T-helper 17 cell (primary cell): ENCODE results near the gene PRSS48. TPM values are rescaled to one million over a fixed set of nuclear protein-coding genes. Genes with fewer than 3 reads are reported as not detected.
"Not testable (repeated sequence)": the region's sequence is repeated elsewhere in the genome, so short reads cannot be mapped to it uniquely, and the experiment has no call there.

ENCODE experiments used
- ATAC-seq: fragments of 150-1000 bp; cut with Tn5 transposase; 2 replicates; pipeline ENCODE4 v1.10.0; 2021; ENCODE audit warnings: mild to moderate bottlenecking, moderate library complexity
- DNase-seq, 3 donors: peaks; one replicate each; pipeline versions ENCODE4 v3.0.0 to v3.0.0-alpha.2; 2020 to 2021
- H3K9me3 ChIP-seq: one replicate; pipeline ENCODE4 v1.7.0; 2013; ENCODE audit warnings: low read length, mild to moderate bottlenecking; ENCODE audit not compliant: control insufficient read depth, poor library complexity, severe bottlenecking
- H3K27ac Mint-ChIP-seq: one replicate; pipeline ENCODE4 v1.8.0; 2022; ENCODE audit warnings: mild to moderate bottlenecking, moderate library complexity, mixed read lengths
- H3K27me3 Mint-ChIP-seq: one replicate; pipeline ENCODE4 v1.8.0; 2022; ENCODE audit warnings: mixed read lengths
- H3K36me3 Mint-ChIP-seq: one replicate; pipeline ENCODE4 v1.8.0; 2022; ENCODE audit warnings: low read depth, mixed read lengths
- H3K4me1 Mint-ChIP-seq: one replicate; pipeline ENCODE4 v1.8.0; 2022; ENCODE audit warnings: mild to moderate bottlenecking, mixed read lengths
- H3K4me3 Mint-ChIP-seq: one replicate; pipeline ENCODE4 v1.8.0; 2022; ENCODE audit warnings: mild to moderate bottlenecking, moderate library complexity, mixed read lengths
- total RNA-seq, 4 donors: library from RNA in 2 of 4; stranded (reverse) in 2 of 4; gene quantifications; one replicate each; pipeline ENCODE4 v1.2.3 and lab custom pipeline; 2022 to 2026

Gene PRSS48, protein sequence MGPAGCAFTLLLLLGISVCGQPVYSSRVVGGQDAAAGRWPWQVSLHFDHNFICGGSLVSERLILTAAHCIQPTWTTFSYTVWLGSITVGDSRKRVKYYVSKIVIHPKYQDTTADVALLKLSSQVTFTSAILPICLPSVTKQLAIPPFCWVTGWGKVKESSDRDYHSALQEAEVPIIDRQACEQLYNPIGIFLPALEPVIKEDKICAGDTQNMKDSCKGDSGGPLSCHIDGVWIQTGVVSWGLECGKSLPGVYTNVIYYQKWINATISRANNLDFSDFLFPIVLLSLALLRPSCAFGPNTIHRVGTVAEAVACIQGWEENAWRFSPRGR
- total RNA-seq (not detected), total RNA-seq (lab: John Stamatoyannopoulos, UW) (0 reads per million in 2 donors)

DNA sequence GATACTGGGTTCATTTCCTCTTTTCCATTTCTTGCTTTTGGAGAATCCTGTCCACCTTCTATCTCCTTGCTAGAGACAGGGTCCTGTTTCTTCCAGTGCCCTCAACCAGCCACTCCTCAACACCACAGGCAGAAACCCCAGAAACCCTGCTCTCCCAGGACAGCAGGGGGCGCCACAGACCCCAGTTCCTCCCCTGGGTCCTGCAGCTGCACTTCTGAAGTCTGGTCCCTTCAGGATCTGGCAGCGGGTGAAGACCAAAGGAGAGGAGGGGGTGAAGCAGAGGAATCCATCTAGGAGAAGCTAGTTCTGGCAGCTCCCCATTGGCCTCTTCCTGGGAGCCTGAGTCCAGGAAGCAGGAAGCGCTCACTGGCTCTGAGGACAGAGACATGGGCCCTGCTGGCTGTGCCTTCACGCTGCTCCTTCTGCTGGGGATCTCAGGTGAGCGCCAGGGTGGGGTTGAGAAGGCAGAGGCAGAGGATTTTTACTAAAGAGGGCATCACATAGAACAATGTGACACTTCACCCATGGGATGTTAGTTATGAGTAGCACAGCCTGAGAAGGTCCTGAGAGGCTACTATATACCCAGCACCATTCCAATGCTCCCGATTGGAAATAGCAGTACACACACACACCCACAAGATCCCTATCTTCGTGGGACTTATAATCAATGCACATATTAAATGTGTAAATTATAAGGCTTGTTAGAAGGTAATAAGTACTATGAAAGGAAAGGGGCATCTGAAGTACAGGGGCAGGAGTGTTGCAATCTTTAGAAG is at the start of gene PRSS48:
Gene PRSS48 (plus strand): TSS at position 375 of the 776 bp plus-strand sequence. CDS start 12 bp downstream, at position 387.
- no peak within 1 kb of the TSS for H3K27ac Mint-ChIP-seq
- ATAC-seq (peak; percentile 39), DNase-seq (peak in 2 of 3 donors; percentile 12 to 18)
- H3K4me3 Mint-ChIP-seq = no peak within 1 kb of the TSS
- H3K27me3 Mint-ChIP-seq = peaks cover 44% of the 10 kb centered on the region
- peaks cover 2% of the 10 kb centered on the region for H3K36me3 Mint-ChIP-seq
- no peaks in the 10 kb centered on the region for H3K4me1 Mint-ChIP-seq
- no peaks in the 10 kb centered on the region for H3K9me3 ChIP-seq

DNA sequence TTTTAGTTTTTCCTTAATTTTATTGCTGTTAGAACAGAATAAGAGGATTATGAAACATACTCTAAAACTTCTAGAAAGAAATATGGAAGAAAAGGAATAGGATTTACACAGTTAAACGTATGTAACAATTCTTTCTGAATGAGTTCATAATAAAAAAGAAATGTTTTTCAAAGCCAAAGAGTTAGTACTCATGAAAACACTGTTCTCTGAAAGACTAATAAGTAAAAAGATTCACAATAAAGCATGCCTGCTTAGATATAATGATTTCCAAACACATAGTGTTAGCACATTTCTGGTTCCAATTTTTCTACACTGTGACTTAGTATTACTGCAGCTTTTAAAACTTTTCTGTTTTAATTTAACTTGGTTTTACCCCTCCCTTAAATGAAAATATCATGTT is 49.8 kb upstream of the PRSS48 start:
- Mint-ChIP-seq H3K27me3 (peaks cover 59% of the 10 kb centered on the region), H3K27ac (no peak overlapping the region), H3K4me3 (no peak overlapping the region), H3K36me3 (no peaks in the 10 kb centered on the region), H3K4me1 (no peaks in the 10 kb centered on the region)
- ATAC-seq (no peak), DNase-seq (no peak)
- H3K9me3 ChIP-seq = no peaks in the 10 kb centered on the region

DNA sequence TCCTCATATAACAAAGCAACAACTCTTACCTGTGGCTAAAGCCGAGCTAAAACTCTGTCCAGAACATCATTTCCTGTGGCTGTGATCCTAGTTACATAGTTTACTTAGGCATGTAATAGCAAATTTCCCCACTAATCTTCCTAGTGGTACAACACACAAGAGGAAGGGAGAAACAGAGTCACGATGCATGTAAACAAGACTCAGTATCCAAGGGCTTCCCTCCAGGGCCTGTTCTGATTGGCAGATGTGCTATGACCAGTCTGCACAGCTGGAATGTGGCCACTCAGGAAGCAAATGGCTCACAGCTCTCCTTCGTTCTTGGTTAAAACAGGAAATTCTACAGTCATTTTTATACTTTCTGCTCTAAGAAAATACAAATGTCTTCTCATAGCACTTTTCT is 49.2 kb upstream of the PRSS48 start:
- Mint-ChIP-seq H3K27ac (no peak overlapping the region), H3K4me3 (no peak overlapping the region), H3K36me3 (no peaks in the 10 kb centered on the region), H3K27me3 (peaks cover 63% of the 10 kb centered on the region), H3K4me1 (no peaks in the 10 kb centered on the region)
- ATAC-seq (no peak), DNase-seq (no peak)
- H3K9me3 ChIP-seq = no peaks in the 10 kb centered on the region

DNA sequence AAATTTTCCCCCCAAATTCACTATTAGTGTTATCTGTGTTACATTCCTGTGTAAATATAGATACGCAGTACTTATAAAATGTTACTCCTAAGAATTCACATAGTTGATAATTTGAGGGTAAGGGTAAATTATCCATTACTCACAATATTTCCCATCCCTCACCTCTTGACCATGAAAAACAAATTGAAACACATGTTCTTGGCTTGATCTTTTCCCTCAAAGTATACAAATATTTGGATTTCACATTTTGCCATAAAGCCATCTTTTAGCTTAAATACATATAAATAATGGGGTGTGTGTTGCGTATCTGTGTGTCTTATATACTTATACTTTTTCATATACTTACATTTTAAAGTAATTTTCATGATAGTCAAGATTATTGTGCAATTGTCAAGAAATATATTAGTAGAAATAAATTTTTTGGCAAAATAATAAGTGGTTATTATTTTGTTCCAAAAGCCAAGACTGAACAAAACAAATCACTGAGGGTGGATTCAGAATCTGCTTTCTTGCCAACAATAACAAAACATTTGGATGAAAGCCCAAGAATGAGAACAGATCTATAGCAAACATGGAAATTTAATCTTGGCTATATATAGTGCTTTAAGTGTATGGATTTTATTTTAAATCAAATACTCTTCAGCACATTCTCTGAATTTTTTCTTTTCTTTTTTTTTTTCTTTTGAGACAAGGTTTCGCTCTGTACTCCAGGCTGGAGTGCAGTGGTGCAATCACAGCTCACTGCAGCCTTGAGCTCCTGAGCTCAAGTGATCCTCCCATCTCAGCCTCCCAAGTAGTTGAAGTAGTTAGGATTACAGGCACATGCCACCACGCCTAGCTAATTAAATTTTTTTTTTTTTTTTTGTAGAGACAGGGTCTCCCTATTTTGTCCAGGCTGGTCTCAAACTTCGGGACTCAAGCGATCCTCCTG is 48.5 kb upstream of the PRSS48 start:
- Mint-ChIP-seq H3K4me1 (no peaks in the 10 kb centered on the region), H3K4me3 (no peak overlapping the region), H3K36me3 (no peaks in the 10 kb centered on the region), H3K27me3 (peaks cover 58% of the 10 kb centered on the region), H3K27ac (no peak overlapping the region)
- no peaks in the 10 kb centered on the region for H3K9me3 ChIP-seq
- ATAC-seq (no peak), DNase-seq (no peak)

DNA sequence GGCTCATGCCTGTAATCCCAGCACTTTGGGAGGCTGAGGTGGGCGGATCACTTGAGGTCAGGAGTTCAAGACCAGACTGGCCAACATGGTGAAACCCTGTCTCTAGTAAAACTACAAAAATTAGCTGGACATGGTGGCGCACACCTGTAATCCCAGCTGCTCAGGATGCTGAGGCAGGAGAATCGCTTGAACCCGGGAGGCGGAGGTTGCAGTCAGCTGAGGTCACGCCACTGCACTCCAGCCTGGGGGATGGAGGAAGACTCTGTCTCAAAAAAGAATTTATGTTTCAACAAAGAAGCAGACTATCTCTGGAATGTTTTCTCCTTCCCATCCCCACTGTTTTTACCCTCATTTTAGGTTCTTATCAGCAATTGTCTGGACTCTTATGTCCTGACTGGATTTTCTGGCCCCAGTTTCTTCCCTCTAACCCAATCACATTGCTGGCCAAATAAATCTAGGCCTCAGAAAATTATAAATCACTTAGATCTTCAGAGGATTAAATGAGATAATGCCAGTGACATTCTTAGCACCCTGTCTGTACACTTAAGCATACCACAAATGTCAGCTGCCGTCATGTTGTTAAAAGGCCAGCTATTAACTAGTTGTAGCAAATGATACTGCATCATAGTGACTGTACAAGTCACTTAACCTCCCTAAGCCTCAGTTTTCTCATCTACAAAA is 44.9 kb upstream of the PRSS48 start:
- DNase-seq (no peak), ATAC-seq (no peak)
- Mint-ChIP-seq H3K27me3 (peaks cover 38% of the 10 kb centered on the region), H3K4me3 (no peak overlapping the region), H3K4me1 (no peaks in the 10 kb centered on the region), H3K27ac (no peak overlapping the region), H3K36me3 (no peaks in the 10 kb centered on the region)
- H3K9me3 ChIP-seq = no peaks in the 10 kb centered on the region

DNA sequence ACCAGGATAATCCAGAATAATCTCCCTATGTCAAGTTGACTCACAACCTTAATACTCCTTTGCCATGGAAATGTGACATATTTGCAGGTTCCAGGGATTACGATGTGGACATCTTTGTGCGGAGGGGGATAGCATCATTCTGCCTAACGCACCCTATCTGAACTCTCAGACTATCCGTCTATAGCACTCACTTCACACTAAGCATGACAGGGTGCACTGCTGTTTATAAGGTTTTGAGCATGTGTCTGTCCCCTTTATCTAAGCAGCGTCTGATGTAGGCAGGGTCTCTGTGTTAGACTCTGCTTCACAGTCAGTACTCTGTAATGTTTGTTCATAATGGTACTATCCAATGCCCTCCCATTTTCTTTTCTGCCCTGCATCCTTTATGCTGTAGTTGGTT is 43.4 kb upstream of the PRSS48 start:
- Mint-ChIP-seq H3K36me3 (no peaks in the 10 kb centered on the region), H3K27ac (no peak overlapping the region)
- ATAC-seq = no peak

DNA sequence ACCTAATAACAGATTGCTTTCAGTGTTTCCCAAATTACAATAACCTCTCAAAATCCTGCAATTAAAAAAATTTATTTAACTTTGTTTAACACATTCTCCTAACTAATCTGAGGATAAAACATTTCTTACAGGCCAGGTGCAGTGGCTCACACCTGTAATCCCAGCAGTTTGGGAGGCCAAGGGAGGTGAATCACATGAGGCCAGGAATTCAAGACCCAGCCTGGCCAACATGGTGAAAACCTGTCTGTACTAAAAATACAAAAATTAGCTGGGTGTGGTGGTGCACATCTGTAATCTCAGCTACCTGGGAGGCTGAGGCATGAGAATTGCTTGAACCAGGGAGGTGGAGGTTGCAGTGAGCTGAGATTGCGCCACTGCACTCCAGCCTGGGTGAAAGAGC is 41.6 kb upstream of the PRSS48 start:
- DNase-seq, H3K4me1 Mint-ChIP-seq, H3K36me3 Mint-ChIP-seq, H3K4me3 Mint-ChIP-seq, H3K9me3 ChIP-seq, ATAC-seq, H3K27ac Mint-ChIP-seq: not testable (repeated sequence)
- peaks cover 38% of the 10 kb centered on the region for H3K27me3 Mint-ChIP-seq

More for the DNA sequence above, 43.4 kb upstream of the PRSS48 start:
- no peaks in the 10 kb centered on the region for H3K9me3 ChIP-seq
- no peaks in the 10 kb centered on the region for H3K4me1 Mint-ChIP-seq
- peaks cover 36% of the 10 kb centered on the region for H3K27me3 Mint-ChIP-seq
- H3K4me3 Mint-ChIP-seq = no peak overlapping the region
- DNase-seq = no peak

DNA sequence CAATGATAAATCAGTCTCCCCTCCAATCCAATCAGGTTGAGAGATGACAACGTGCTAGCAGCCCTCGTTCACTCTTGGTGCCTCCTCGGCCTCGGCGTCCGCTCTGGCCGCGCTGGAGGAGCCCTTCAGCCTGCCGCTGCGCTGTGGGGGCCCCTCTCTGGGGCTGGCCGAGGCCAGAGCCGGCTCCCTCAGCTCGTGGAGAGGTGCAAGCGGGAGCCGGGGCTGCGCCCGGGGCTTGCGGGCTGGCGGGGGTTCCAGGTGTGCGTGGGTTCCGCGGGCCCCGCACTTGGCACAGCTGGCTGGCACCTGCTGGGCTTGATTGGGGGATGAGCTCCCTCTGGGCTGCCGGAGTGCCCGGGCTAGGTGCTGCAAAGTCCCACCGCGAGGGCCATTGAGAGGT is 40.9 kb upstream of the PRSS48 start:
- no peaks in the 10 kb centered on the region for H3K9me3 ChIP-seq
- Mint-ChIP-seq H3K27me3 (peaks cover 38% of the 10 kb centered on the region), H3K27ac (no peak overlapping the region), H3K4me1 (no peaks in the 10 kb centered on the region), H3K4me3 (no peak overlapping the region), H3K36me3 (no peaks in the 10 kb centered on the region)
- DNase-seq (no peak), ATAC-seq (no peak)

DNA sequence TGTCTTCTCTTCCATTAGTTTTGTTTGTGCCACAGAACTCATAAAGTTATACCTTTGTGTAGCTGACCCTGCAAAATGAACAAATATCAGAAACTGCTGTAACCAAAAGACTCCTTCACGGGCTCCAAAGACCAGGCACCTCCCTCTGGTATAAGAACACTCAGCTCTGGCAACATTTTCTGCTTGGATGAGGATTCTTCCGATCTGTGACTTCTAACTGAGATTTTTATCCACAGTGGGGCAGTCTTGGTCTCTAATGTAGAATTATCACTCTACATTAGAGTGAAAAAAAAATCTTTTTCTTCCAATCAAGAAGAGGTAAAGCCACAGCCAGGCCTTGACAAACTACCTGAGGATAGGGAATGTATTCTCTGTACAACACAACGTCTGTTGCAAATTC is 38.5 kb upstream of the PRSS48 start:
- DNase-seq (no peak), ATAC-seq (no peak)
- H3K36me3 Mint-ChIP-seq = no peaks in the 10 kb centered on the region
- no peaks in the 10 kb centered on the region for H3K4me1 Mint-ChIP-seq
- peaks cover 22% of the 10 kb centered on the region for H3K27me3 Mint-ChIP-seq
- H3K4me3 Mint-ChIP-seq = no peak overlapping the region
- no peaks in the 10 kb centered on the region for H3K9me3 ChIP-seq
- no peak overlapping the region for H3K27ac Mint-ChIP-seq

DNA sequence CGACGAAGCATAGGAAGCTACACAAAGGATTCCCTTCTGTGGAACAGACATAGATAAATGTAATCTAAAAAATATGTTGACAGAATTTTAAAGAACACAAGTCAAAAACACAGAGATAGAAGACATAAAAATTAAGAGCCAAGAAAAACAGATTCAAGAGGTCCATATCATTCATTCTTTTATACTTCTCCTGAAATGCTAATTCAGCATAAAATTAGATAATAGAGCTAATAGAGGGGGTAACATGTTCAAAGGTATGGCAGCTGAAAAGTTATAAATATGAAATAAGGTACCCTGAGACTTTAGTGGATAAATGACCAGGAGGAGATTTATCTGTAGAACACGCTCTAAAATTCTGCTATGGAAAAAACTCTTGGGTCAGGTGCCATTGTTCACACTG is 37.4 kb upstream of the PRSS48 start:
- no peak for ATAC-seq
- no peaks in the 10 kb centered on the region for H3K4me1 Mint-ChIP-seq
- no peaks in the 10 kb centered on the region for H3K36me3 Mint-ChIP-seq
- peaks cover 28% of the 10 kb centered on the region for H3K27me3 Mint-ChIP-seq
- H3K9me3 ChIP-seq = no peaks in the 10 kb centered on the region
- no peak overlapping the region for H3K27ac Mint-ChIP-seq
- no peak for DNase-seq
- no peak overlapping the region for H3K4me3 Mint-ChIP-seq

DNA sequence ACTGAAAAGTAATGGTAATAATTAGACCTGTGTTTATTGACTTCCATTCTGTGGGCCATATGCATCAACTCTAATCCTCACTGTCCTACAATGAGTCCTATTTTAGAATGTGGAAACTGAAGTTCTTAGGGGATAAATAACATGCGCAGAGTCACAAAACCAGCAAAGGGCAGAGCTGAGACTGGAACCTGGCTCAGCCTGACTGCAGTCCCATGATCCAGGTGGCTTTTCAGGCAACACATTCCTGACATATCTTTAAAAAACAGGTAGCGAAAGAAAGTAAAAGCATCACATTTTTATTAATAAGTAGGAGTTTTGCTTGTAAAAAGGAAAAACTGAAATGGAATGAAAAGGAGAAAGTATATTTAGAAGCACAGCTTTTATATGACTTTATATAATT is 34.7 kb upstream of the PRSS48 start:
- ATAC-seq = no peak
- Mint-ChIP-seq H3K27ac (no peak overlapping the region), H3K4me3 (no peak overlapping the region)

DNA sequence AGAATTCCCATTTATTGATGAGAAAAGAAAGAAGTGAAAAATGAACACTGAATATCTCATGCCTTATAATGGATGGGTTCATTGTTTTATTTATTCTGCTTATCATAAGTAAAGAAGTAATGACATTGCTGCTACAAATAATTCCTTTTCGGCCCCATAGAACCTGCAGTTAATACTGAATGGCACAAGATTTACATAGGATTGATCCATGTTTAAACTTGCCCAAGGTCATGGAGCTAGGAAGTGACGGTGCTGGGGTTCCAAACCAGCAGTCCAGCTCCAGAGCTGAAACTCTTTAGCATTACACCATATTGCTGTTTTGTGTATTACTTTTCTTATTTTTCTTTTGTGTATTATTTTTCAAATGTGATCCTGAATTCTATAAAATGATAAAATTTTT is 30.2 kb upstream of the PRSS48 start:
- Mint-ChIP-seq H3K27me3 (peaks cover 14% of the 10 kb centered on the region), H3K4me3 (no peak overlapping the region), H3K27ac (no peak overlapping the region), H3K36me3 (peaks cover 2% of the 10 kb centered on the region), H3K4me1 (no peaks in the 10 kb centered on the region)
- no peak for ATAC-seq
- DNase-seq = no peak
- no peaks in the 10 kb centered on the region for H3K9me3 ChIP-seq

More for the DNA sequence above, 34.7 kb upstream of the PRSS48 start:
- H3K4me1 Mint-ChIP-seq = no peaks in the 10 kb centered on the region
- no peaks in the 10 kb centered on the region for H3K36me3 Mint-ChIP-seq
- H3K27me3 Mint-ChIP-seq = peaks cover 28% of the 10 kb centered on the region
- DNase-seq = no peak
- H3K9me3 ChIP-seq = no peaks in the 10 kb centered on the region
